ENCODE results near the gene NDST1. TPM values are rescaled to one million over a fixed set of nuclear protein-coding genes. Genes with fewer than 3 reads are reported as not detected.

The NDST1 gene
- polyA plus RNA-seq = 0.81 and 1.3 TPM in 2 replicates

DNA sequence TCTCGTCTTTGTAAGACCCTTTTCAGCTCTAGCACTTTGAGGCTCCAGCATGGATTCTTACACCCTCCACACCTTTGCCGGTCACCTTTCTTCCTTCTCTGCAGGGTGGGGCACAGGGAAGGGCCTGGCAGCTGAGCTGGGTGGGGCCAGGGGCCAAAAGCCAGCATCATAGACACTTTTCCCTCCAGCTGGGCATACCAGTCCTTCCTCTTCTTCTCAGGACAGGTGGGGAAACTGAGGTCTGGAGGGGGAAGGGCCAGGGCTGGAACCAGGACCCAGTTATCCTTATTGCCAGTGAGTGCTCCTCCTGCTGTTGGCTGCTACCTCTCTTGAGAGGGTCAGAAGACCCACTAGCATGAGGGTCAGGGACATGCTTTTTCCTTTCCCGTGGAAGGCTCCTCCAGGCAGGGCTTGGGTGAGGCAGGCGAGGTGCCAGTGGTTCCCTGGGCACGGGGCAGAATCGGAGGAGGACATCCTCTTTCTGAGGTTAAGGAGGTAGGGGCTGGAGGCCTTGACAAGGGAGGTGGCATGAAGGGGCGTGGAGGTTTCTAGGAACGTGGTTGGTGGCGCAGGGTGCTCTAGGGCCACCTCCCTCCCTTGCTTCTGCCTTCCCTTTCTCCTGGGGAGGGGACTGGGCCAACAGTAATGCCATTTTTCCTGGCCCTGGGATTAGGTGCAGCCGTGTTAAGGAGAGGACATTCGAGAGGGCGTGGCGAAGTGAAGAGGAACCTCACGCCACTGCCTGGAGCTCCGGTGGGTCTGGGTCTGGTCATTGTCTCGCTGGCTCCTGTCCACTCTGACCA, at the start of gene NDST1:
Gene NDST1, plus strand, starts transcription at position 658 of the 803 bp plus-strand sequence. CDS start 13,124 bp downstream, outside the sequence.

Other genes starting within 250 kb of the NDST1 start
- gene CAMK2A, start 218.4 kb upstream of the NDST1 start, polyA plus RNA-seq = 6.8 and 39.5 TPM in 2 replicates
- not detected in 2 replicates for gene ARSI, start 205.2 kb upstream of the NDST1 start, polyA plus RNA-seq
- 5.8 and 6.0 TPM in 2 replicates for gene TCOF1, start 150.4 kb upstream of the NDST1 start, polyA plus RNA-seq
- gene CD74, start 95.2 kb upstream of the NDST1 start, polyA plus RNA-seq = 47.4 and 53.5 TPM in 2 replicates
- gene RPS14, start 58.4 kb upstream of the NDST1 start, polyA plus RNA-seq = 798 and 834 TPM in 2 replicates
- gene SYNPO, start 132.5 kb downstream of the NDST1 start, polyA plus RNA-seq = 0.25 and 4.6 TPM in 2 replicates
- 0.99 TPM in 1 of 2 replicates, not detected in the other for gene MYOZ3, start 153.1 kb downstream of the NDST1 start, polyA plus RNA-seq
- 22.0 and 27.6 TPM in 2 replicates for gene RBM22, start 192.9 kb downstream of the NDST1 start, polyA plus RNA-seq

Data from Purkinje cell (primary cell).